Ascending aorta (tissue), 2 donors: ENCODE data around the gene ALG14. TPM values are rescaled to one million over a fixed set of nuclear protein-coding genes. Genes with fewer than 3 reads are reported as not detected.
A peak's percentile ranks its signal among the peaks of the same experiment; 100 is the strongest.

Experiments used
- DNase-seq, 2 donors: peaks; one replicate each; pipeline ENCODE4 v3.0.0-alpha.2; 2019; ENCODE audit warnings: low spot score in 2 of 2
- H3K27ac ChIP-seq, 2 donors: fragments of 200-600 bp; sonication (generic); one replicate each; pipeline ENCODE4 v1.5.1; 2016 to 2017; ENCODE audit warnings: mild to moderate bottlenecking in 1 of 2
- H3K27me3 ChIP-seq: fragments of 200-600 bp; sonication (generic); one replicate; pipeline ENCODE4 v1.5.1; 2017
- H3K36me3 ChIP-seq, 2 donors: fragments of 200-600 bp; sonication (generic); one replicate each; pipeline ENCODE4 v1.5.1; 2016
- H3K4me1 ChIP-seq, 2 donors: fragments of 200-600 bp; sonication (generic); one replicate each; pipeline ENCODE4 v1.5.1; 2016 to 2017; ENCODE audit warnings: mild to moderate bottlenecking in 1 of 2
- H3K4me3 ChIP-seq, 2 donors: fragments of 200-600 bp; sonication (generic); one replicate each; pipeline ENCODE4 v1.5.1; 2016 to 2017; ENCODE audit warnings: mild to moderate bottlenecking in 1 of 2
- H3K9me3 ChIP-seq, 2 donors: fragments of 200-600 bp; sonication (generic); one replicate each; pipeline ENCODE4 v1.5.1; 2016
- CTCF ChIP-seq, 3 experiments: fragments of 200-600 bp in 2 of 3; fragments of 450-650 bp in 1 of 3; sonication (generic) in 2 of 3; IDR thresholded peaks; one replicate each; pipeline ENCODE4 v1.5.1; 2016 to 2019; ENCODE audit warnings: antibody characterized with exemption in 3 of 3, mild to moderate bottlenecking in 1 of 3, moderate library complexity in 1 of 3
- intact Hi-C: fragments of 100-400 bp; cut with DNase I; formaldehyde crosslinking; loops from one replicate; pipeline ENCODE4 v1.15.1; 2023
- total RNA-seq: library from RNA; depleted of rRNA; stranded (reverse); fragments of >200 nt; gene quantifications from one replicate; pipeline ENCODE4 v1.1.0, GENCODE V29; 2016

Gene ALG14
- total RNA-seq, 1 donor from 2014 or later = not detected

GRCh38 chr1:95073446-95073845, 695 bp upstream of the ALG14 start:
- Histone ChIP-seq H3K4me1 (peaks cover 0 to 3% of the 10 kb centered on the region in 2 donors), H3K4me3 (peak overlapping the region; percentile 67 to 71), H3K27me3 (no peaks in the 10 kb centered on the region), H3K27ac (peak overlapping the region; percentile 88 to 89), H3K36me3 (no peaks in the 10 kb centered on the region), H3K9me3 (no peaks in the 10 kb centered on the region)
- no peak for DNase-seq
- no peak for TF ChIP-seq CTCF (IDR thresholded peaks at IDR 0.05)
- intact Hi-C loops = loop anchor here (1.0 kb wide), 2 partner anchors 44 to 161 kb away; partner anchors contain the start of genes RWDD3 and TLCD4

GRCh38 chr1:95072117-95072516, 634 bp downstream of the ALG14 start:
- Histone ChIP-seq H3K4me3 (peak overlapping the region; percentile 67 to 71), H3K9me3 (no peaks in the 10 kb centered on the region), H3K4me1 (peaks cover 0 to 3% of the 10 kb centered on the region in 2 donors), H3K27me3 (no peaks in the 10 kb centered on the region), H3K27ac (peak overlapping the region; percentile 88 to 89), H3K36me3 (no peaks in the 10 kb centered on the region)
- intact Hi-C loops = no loop called here
- TF ChIP-seq CTCF (IDR thresholded peaks at IDR 0.05) = no peak
- no peak for DNase-seq

- Histone ChIP-seq H3K36me3 (no peaks in the 10 kb centered on the region), H3K9me3 (no peaks in the 10 kb centered on the region), H3K27me3 (no peaks in the 10 kb centered on the region), H3K27ac (no peak overlapping the region), H3K4me1 (peaks cover 0 to 3% of the 10 kb centered on the region in 2 donors), H3K4me3 (peak overlapping the region in 1 of 2 donors; percentile 71)
- TF ChIP-seq CTCF (IDR thresholded peaks at IDR 0.05) = no peak
- intact Hi-C loops = no loop called here
- no peak for DNase-seq
These were observed 1.2 kb downstream of the ALG14 start for GRCh38 chr1:95071539-95071938.

- Histone ChIP-seq H3K9me3 (no peaks in the 10 kb centered on the region), H3K27ac (no peak overlapping the region), H3K36me3 (no peaks in the 10 kb centered on the region), H3K4me1 (peaks cover 0 to 3% of the 10 kb centered on the region in 2 donors), H3K4me3 (no peak overlapping the region), H3K27me3 (no peaks in the 10 kb centered on the region)
- intact Hi-C loops = no loop called here
- DNase-seq = no peak
- no peak for TF ChIP-seq CTCF (IDR thresholded peaks at IDR 0.05)
These were observed 3.0 kb downstream of the ALG14 start for GRCh38 chr1:95069710-95070093.

- peaks cover 0 to 3% of the 10 kb centered on the region in 2 donors for H3K4me1 ChIP-seq
- H3K4me3 ChIP-seq = no peak overlapping the region
- no peaks in the 10 kb centered on the region for H3K9me3 ChIP-seq
- no peaks in the 10 kb centered on the region for H3K27me3 ChIP-seq
- DNase-seq = no peak
- intact Hi-C loops = no loop called here
- no peak for TF ChIP-seq CTCF (IDR thresholded peaks at IDR 0.05)
- H3K36me3 ChIP-seq = peaks cover 0 to 1% of the 10 kb centered on the region in 2 donors
- no peak overlapping the region for H3K27ac ChIP-seq
These were observed 3.6 kb downstream of the ALG14 start for GRCh38 chr1:95068956-95069709.
